IMR-90 (cell line): Measurements from ENCODE around the gene TBCD. TPM values are rescaled to one million over a fixed set of nuclear protein-coding genes. Genes with fewer than 3 reads are reported as not detected.

Source experiments
- ATAC-seq: fragments of 200-7000 bp; cut with Tn5 transposase; 2 replicates; pipeline ENCODE4 v1.9.1; 2020; ENCODE audit warnings: low read depth, mild to moderate bottlenecking, moderate library complexity
- BruUV-seq: library from RNA; stranded (reverse); fragments of 400-500 nt; replicated peaks from 2 replicates; lab custom pipeline; 2021; lab: Mats Ljungman, UMichigan
- CTCF ChIA-PET: fragments of 300-600 bp; formaldehyde crosslinking; extraction: SDS; loops from one replicate; lab custom pipeline; 2021; ENCODE audit warnings: antibody characterized with exemption; lab: Yijun Ruan, JAX
- POLR2A ChIA-PET: fragments of 300-600 bp; sonication (Branson Sonifier 250); formaldehyde crosslinking; loops from one replicate; lab custom pipeline; 2022; ENCODE audit warnings: antibody characterized with exemption; ENCODE audit not compliant: unreplicated experiment; lab: Charles Lee
- DNase-seq: peaks from one replicate; pipeline ENCODE4 v3.0.0; 2013
- H2AFZ ChIP-seq: replicated peaks from 2 replicates; pipeline ENCODE3; 2013; ENCODE audit warnings: low read length, mild to moderate bottlenecking; ENCODE audit not compliant: poor library complexity
- H2AK5ac ChIP-seq: 2 replicates; pipeline ENCODE4 v1.6.1; 2013; ENCODE audit warnings: low read depth, low read length, inconsistent platforms
- H2AK9ac ChIP-seq: replicated peaks from 2 replicates; pipeline ENCODE3; 2013; ENCODE audit warnings: mild to moderate bottlenecking, low read depth, low read length, moderate library complexity; ENCODE audit not compliant: poor library complexity
- H2BK120ac ChIP-seq: 2 replicates; pipeline ENCODE4 v1.6.1; 2013; ENCODE audit warnings: low read depth, low read length, inconsistent platforms
- H2BK15ac ChIP-seq: 3 replicates; pipeline ENCODE4 v1.6.1; 2013; ENCODE audit warnings: low read depth, low read length, inconsistent platforms
- H2BK20ac ChIP-seq: 2 replicates; pipeline ENCODE4 v1.6.1; 2013; ENCODE audit warnings: low read depth, mild to moderate bottlenecking, inconsistent platforms, low read length, moderate library complexity
- H2BK5ac ChIP-seq: 2 replicates; pipeline ENCODE4 v1.6.1; 2013; ENCODE audit warnings: mild to moderate bottlenecking, low read depth, low read length, inconsistent platforms; ENCODE audit not compliant: poor library complexity, severe bottlenecking
- H3K14ac ChIP-seq: replicated peaks from 2 replicates; pipeline ENCODE4 v1.6.1; 2013; ENCODE audit warnings: low read depth, low read length, inconsistent platforms
- H3K18ac ChIP-seq: 2 replicates; pipeline ENCODE4 v1.6.1; 2013; ENCODE audit warnings: low read depth, low read length, control low read depth
- H3K23ac ChIP-seq: 2 replicates; pipeline ENCODE4 v1.6.1; 2013; ENCODE audit warnings: low read depth, low read length, inconsistent platforms
- H3K27ac ChIP-seq: 2 replicates; pipeline ENCODE4 v1.5.1; 2013; ENCODE audit warnings: mild to moderate bottlenecking, control low read depth, low read length; ENCODE audit not compliant: insufficient read depth
- H3K27me3 ChIP-seq: 2 replicates; pipeline ENCODE4 v1.6.1; 2013; ENCODE audit warnings: low read length; ENCODE audit not compliant: control insufficient read depth, insufficient read depth
- H3K36me3 ChIP-seq: 2 replicates; pipeline ENCODE4 v1.6.1; 2013; ENCODE audit warnings: low read length, mixed read lengths; ENCODE audit not compliant: control insufficient read depth, insufficient read depth
- H3K4ac ChIP-seq: 2 replicates; pipeline ENCODE4 v1.6.1; 2013; ENCODE audit warnings: low read depth, low read length, inconsistent platforms
- H3K4me1 ChIP-seq: 2 replicates; pipeline ENCODE4 v1.6.1; 2013; ENCODE audit warnings: low read length, mixed read lengths; ENCODE audit not compliant: control insufficient read depth, insufficient read depth
- H3K4me2 ChIP-seq: 2 replicates; pipeline ENCODE4 v1.6.1; 2013; ENCODE audit warnings: low read depth, mild to moderate bottlenecking, control low read depth, low read length, moderate library complexity
- H3K4me3 ChIP-seq: 2 replicates; pipeline ENCODE4 v1.5.1; 2013; ENCODE audit warnings: low read depth, mild to moderate bottlenecking, control low read depth, low read length, moderate library complexity; ENCODE audit not compliant: insufficient read depth
- H3K56ac ChIP-seq: 2 replicates; pipeline ENCODE4 v1.6.1; 2013; ENCODE audit warnings: low read length, inconsistent platforms; ENCODE audit not compliant: insufficient read depth; ENCODE audit errors: extremely low read depth
- H3K79me1 ChIP-seq, 2 experiments: 2 replicates each; pipeline ENCODE4 v1.6.1; 2013; ENCODE audit warnings: low read length in 2 of 2, inconsistent platforms in 1 of 2, low read depth in 1 of 2
- H3K9ac ChIP-seq: 2 replicates; pipeline ENCODE4 v1.6.1; 2013; ENCODE audit warnings: low read depth, low read length, control low read depth
- H3K9me1 ChIP-seq: 2 replicates; pipeline ENCODE4 v1.6.1; 2013; ENCODE audit warnings: low read length, inconsistent platforms; ENCODE audit not compliant: insufficient read depth
- H3K9me3 ChIP-seq: 2 replicates; pipeline ENCODE4 v1.6.1; 2013; ENCODE audit warnings: low read length; ENCODE audit not compliant: control insufficient read depth, insufficient read depth
- H4K20me1 ChIP-seq: 2 replicates; pipeline ENCODE4 v1.6.1; 2013; ENCODE audit warnings: low read length, inconsistent platforms; ENCODE audit not compliant: insufficient read depth
- H4K5ac ChIP-seq: 2 replicates; pipeline ENCODE4 v1.6.1; 2013; ENCODE audit warnings: mild to moderate bottlenecking, low read depth, low read length, control low read depth
- H4K8ac ChIP-seq, 2 experiments: 2 replicates each; pipeline ENCODE4 v1.6.1; 2013; ENCODE audit warnings: low read depth in 2 of 2, low read length in 2 of 2, control low read depth in 1 of 2, inconsistent platforms in 1 of 2
- H4K91ac ChIP-seq: 2 replicates; pipeline ENCODE4 v1.6.1; 2013; ENCODE audit warnings: low read depth, low read length, inconsistent platforms; ENCODE audit not compliant: insufficient read depth
- BHLHE40 ChIP-seq: fragments of 150-350 bp; IDR thresholded peaks from 2 replicates; pipeline ENCODE4 v1.6.1; 2016; ENCODE audit warnings: mild to moderate bottlenecking, low read depth, low read length
- CEBPB ChIP-seq: IDR thresholded peaks from 2 replicates; pipeline ENCODE4 v1.6.1; 2012; ENCODE audit warnings: low read depth, low read length, improper control_type of control experiment
- CHD1 ChIP-seq: IDR thresholded peaks from 2 replicates; pipeline ENCODE4 v1.6.1; 2012; ENCODE audit warnings: low read depth, low read length, improper control_type of control experiment
- FOS ChIP-seq: fragments of 150-350 bp; IDR thresholded peaks from 2 replicates; pipeline ENCODE4 v1.6.1; 2016; ENCODE audit warnings: low read depth, low read length
- MAFK ChIP-seq: IDR thresholded peaks from 2 replicates; pipeline ENCODE4 v1.6.1; 2012; ENCODE audit warnings: low read depth, low read length, improper control_type of control experiment
- MAZ ChIP-seq: IDR thresholded peaks from 2 replicates; pipeline ENCODE4 v1.6.1; 2012; ENCODE audit warnings: low read depth, mild to moderate bottlenecking, low read length, improper control_type of control experiment, moderate library complexity, borderline replicate concordance
- MXI1 ChIP-seq: IDR thresholded peaks from 2 replicates; pipeline ENCODE4 v1.6.1; 2012; ENCODE audit warnings: low read depth, mild to moderate bottlenecking, low read length, moderate library complexity, borderline replicate concordance
- NFE2L2 ChIP-seq: fragments of 150-350 bp; IDR thresholded peaks from 2 replicates; pipeline ENCODE4 v1.6.1; 2016; ENCODE audit warnings: low read depth, mild to moderate bottlenecking, low read length
- POLR2A ChIP-seq: IDR thresholded peaks from 2 replicates; pipeline ENCODE4 v1.6.1; 2012; ENCODE audit warnings: mild to moderate bottlenecking, low read depth, low read length
- RAD21 ChIP-seq: IDR thresholded peaks from 2 replicates; pipeline ENCODE4 v1.6.1; 2012; ENCODE audit warnings: low read length, improper control_type of control experiment
- RCOR1 ChIP-seq: IDR thresholded peaks from 2 replicates; pipeline ENCODE4 v1.6.1; 2012; ENCODE audit warnings: mild to moderate bottlenecking, low read length, improper control_type of control experiment; ENCODE audit not compliant: insufficient replicate concordance
- RFX5 ChIP-seq: IDR thresholded peaks from 2 replicates; pipeline ENCODE4 v1.8.0; 2012; ENCODE audit warnings: low read depth, mild to moderate bottlenecking, low read length, moderate library complexity
- SMC3 ChIP-seq: fragments of 150-350 bp; IDR thresholded peaks from 2 replicates; pipeline ENCODE4 v1.6.1; 2016; ENCODE audit warnings: low read depth, mild to moderate bottlenecking, antibody characterized with exemption, low read length, moderate library complexity
- WGBS, 2 experiments: methylation state at CpG; one replicate each; pipeline versions ENCODE4 v1.1.5 to v1.1.7; 2013; ENCODE audit warnings: missing lambda C conversion rate in 2 of 2; ENCODE audit not compliant: insufficient read length in 1 of 2; ENCODE audit errors: extremely low coverage in 2 of 2; 5-methylcytosine and 5-hydroxymethylcytosine counted together
- dilution Hi-C: fragments of 300-500 bp; cut with HindIII; formaldehyde crosslinking; loops from one replicate; pipeline ENCODE4 v1.14.3; 2018; ENCODE audit warnings: low sequenced_read_pairs; ENCODE audit not compliant: unreplicated experiment
- in situ Hi-C: fragments of 300-500 bp; cut with MboI; formaldehyde crosslinking; loops from 3 replicates; pipeline ENCODE4 v1.14.3; 2019; ENCODE audit warnings: low sequenced_read_pairs, inconsistent platforms, mixed read lengths
- intact Hi-C: fragments of 100-400 bp; cut with micrococcal nuclease; formaldehyde crosslinking; loops from 2 replicates; pipeline ENCODE4 v1.10.0; 2022
- polyA plus RNA-seq, 3 experiments: library from polyadenylated mRNA; depleted of rRNA; stranded (reverse); fragments of >200 nt; gene quantifications; 2 replicates each; pipeline ENCODE4 v1.2.3, GENCODE V29; 2012; ENCODE audit warnings: low replicate concordance in 1 of 3
- total RNA-seq: library from RNA; depleted of rRNA; stranded (reverse); fragments of >200 nt; gene quantifications from 2 replicates; pipeline ENCODE4 v1.2.3, GENCODE V29; 2012
- TF ChIP-seq, protein P1 (sequence below): fragments of 150-350 bp; IDR thresholded peaks from 2 replicates; pipeline ENCODE4 v1.6.1; 2017; ENCODE audit warnings: mild to moderate bottlenecking, antibody characterized with exemption, low read length, low read depth
- TF ChIP-seq, protein P2 (sequence below): fragments of 150-350 bp; IDR thresholded peaks from 2 replicates; pipeline ENCODE4 v1.6.1; 2016; ENCODE audit warnings: low read depth, mild to moderate bottlenecking, low read length, moderate library complexity, borderline replicate concordance
- TF ChIP-seq, protein P3 (sequence below): conservative IDR thresholded peaks from 2 replicates; pipeline ENCODE4 v1.5.1; 2012; ENCODE audit warnings: mild to moderate bottlenecking, low read depth, low read length, improper control_type of control experiment

The TBCD gene
- total and polyA plus RNA-seq, 2 of the 4 experiments (the other 2 are of a cell fraction), result 21.9 to 54.5 TPM

- no peak overlapping the region for H2BK120ac ChIP-seq
- BruUV-seq, result no TSS peak
- peaks cover 18% of the 10 kb centered on the region for H3K36me3 ChIP-seq
- H3K56ac ChIP-seq, result no peak overlapping the region
- in situ Hi-C loops, result no loop called here
- H4K91ac ChIP-seq, result no peak overlapping the region
- DNase-seq, result no peak
- H3K79me1 ChIP-seq, result peaks cover 6 to 32% of the 10 kb centered on the region in 2 experiments; a peak in 3 of 4 replicates
- TF ChIP-seq, protein P1, sequence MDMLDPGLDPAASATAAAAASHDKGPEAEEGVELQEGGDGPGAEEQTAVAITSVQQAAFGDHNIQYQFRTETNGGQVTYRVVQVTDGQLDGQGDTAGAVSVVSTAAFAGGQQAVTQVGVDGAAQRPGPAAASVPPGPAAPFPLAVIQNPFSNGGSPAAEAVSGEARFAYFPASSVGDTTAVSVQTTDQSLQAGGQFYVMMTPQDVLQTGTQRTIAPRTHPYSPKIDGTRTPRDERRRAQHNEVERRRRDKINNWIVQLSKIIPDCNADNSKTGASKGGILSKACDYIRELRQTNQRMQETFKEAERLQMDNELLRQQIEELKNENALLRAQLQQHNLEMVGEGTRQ, result no peak
- TF ChIP-seq MXI1 (no peak), RAD21 (no peak), MAFK (no peak), CEBPB (no peak), POLR2A (no peak), BHLHE40 (no peak), SMC3 (no peak), MAZ (no peak), RCOR1 (no peak), FOS (no peak), CHD1 (no peak), RFX5 (no peak), NFE2L2 (no peak)
- TF ChIP-seq, protein P2, sequence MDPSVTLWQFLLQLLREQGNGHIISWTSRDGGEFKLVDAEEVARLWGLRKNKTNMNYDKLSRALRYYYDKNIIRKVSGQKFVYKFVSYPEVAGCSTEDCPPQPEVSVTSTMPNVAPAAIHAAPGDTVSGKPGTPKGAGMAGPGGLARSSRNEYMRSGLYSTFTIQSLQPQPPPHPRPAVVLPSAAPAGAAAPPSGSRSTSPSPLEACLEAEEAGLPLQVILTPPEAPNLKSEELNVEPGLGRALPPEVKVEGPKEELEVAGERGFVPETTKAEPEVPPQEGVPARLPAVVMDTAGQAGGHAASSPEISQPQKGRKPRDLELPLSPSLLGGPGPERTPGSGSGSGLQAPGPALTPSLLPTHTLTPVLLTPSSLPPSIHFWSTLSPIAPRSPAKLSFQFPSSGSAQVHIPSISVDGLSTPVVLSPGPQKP, result no peak
- TF ChIP-seq, protein P3, sequence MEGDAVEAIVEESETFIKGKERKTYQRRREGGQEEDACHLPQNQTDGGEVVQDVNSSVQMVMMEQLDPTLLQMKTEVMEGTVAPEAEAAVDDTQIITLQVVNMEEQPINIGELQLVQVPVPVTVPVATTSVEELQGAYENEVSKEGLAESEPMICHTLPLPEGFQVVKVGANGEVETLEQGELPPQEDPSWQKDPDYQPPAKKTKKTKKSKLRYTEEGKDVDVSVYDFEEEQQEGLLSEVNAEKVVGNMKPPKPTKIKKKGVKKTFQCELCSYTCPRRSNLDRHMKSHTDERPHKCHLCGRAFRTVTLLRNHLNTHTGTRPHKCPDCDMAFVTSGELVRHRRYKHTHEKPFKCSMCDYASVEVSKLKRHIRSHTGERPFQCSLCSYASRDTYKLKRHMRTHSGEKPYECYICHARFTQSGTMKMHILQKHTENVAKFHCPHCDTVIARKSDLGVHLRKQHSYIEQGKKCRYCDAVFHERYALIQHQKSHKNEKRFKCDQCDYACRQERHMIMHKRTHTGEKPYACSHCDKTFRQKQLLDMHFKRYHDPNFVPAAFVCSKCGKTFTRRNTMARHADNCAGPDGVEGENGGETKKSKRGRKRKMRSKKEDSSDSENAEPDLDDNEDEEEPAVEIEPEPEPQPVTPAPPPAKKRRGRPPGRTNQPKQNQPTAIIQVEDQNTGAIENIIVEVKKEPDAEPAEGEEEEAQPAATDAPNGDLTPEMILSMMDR, result no peak
- dilution Hi-C loops, result no loop called here
- H3K9me3 ChIP-seq, result no peaks in the 10 kb centered on the region
- H3K4ac ChIP-seq, result no peak overlapping the region
- no peak overlapping the region for H2AK5ac ChIP-seq
- H3K27ac ChIP-seq, result no peak overlapping the region
- H4K8ac ChIP-seq, result no peak overlapping the region
- no peak overlapping the region for H2BK5ac ChIP-seq
- no peak overlapping the region for H3K23ac ChIP-seq
- H3K9ac ChIP-seq, result no peak overlapping the region
- H4K20me1 ChIP-seq, result no peaks in the 10 kb centered on the region; the same call in 1 of the 2 replicates
- H4K5ac ChIP-seq, result no peak overlapping the region
- peaks cover 15% of the 10 kb centered on the region for H3K9me1 ChIP-seq
- WGBS, 2 experiments, result 97% methylated on average over 4 of the region's 16 CpGs; no CpG with 5 or more reads in 1 of the 2 experiments
- ChIA-PET CTCF (no interaction called here), POLR2A (no interaction called here)
- H3K18ac ChIP-seq, result no peak overlapping the region
- no peaks in the 10 kb centered on the region for H3K27me3 ChIP-seq
- no peak overlapping the region for H2BK15ac ChIP-seq
- peaks cover 6% of the 10 kb centered on the region for H3K4me1 ChIP-seq
- H2BK20ac ChIP-seq, result no peak overlapping the region
- no peak for ATAC-seq
- no peak overlapping the region for H2AK9ac ChIP-seq
- no peak overlapping the region for H3K4me2 ChIP-seq
- intact Hi-C loops, result no loop called here
- no peak overlapping the region for H3K4me3 ChIP-seq
- H3K14ac ChIP-seq, result no peak overlapping the region
- H2AFZ ChIP-seq, result no peak overlapping the region
Observed at GRCh38 chr17:82901356-82901755, 149.5 kb downstream of the TBCD start.
